Measurements from ENCODE around the gene LAMC1.
"Not testable (repeated sequence)": the region's sequence is repeated elsewhere in the genome, so short reads cannot be mapped to it uniquely, and the experiment has no call there.

LAMC1 gene

DNA sequence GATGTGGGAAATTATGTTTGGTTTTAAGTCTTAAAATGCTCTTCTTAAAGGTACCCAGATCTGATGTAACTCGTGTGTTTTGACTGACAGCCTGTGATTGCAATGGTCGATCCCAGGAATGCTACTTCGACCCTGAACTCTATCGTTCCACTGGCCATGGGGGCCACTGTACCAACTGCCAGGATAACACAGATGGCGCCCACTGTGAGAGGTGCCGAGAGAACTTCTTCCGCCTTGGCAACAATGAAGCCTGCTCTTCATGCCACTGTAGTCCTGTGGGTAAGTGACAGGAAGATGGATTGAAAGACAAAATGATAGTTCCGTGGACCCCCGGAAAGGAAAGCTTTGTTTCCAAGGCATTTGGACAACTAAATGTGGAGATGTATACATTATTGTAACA lies 91.2 kb downstream of the LAMC1 start:
- no peak for FAIRE-seq

DNA sequence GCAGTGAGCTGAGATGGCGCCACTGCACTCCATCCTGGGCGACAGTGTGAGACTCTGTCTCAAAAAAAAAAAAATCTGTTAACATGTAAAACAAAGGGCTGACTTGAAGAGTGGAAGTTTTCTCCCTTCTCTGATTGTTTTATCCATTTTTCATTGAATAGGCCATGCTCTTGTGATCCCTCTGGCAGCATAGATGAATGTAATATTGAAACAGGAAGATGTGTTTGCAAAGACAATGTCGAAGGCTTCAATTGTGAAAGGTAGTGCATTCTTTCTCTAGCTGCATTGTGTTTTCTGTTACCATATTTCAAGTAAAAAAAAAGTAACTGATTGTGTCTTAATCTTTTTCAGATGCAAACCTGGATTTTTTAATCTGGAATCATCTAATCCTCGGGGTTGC lies 93.2 kb downstream of the LAMC1 start:
- FAIRE-seq = no peak

DNA sequence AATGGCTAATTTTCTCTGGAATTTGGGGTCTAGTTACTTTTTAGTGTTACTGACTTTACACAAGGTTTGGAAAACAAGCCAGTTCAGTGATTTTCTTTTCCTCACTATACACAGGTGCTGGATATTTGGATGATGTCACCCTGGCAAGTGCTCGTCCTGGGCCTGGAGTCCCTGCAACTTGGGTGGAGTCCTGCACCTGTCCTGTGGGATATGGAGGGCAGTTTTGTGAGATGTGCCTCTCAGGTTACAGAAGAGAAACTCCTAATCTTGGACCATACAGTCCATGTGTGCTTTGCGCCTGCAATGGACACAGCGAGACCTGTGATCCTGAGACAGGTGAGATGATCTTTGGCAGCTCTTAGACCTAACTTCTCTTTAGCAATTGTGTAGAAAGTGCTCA lies 98.4 kb downstream of the LAMC1 start:
- FAIRE-seq = no peak

DNA sequence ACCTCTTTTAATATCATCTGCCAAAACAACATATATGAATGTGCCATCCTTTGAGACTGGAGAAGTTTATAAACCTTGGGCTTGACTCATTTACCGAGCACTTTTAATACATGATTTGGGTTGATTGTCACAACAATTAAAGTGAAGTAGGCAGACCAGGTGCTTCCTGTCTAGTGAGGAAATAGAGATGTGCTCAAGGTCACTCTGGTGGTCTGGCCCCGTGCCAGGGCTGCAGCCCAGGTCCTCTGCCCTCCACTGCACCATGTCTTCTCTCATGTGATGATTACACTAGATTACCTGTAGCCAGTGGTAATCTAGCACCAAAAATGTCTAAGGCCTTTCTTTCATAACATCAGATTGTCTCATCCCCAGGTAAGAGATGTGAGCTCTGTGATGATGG lies 101.0 kb downstream of the LAMC1 start:
- FAIRE-seq = no peak

DNA sequence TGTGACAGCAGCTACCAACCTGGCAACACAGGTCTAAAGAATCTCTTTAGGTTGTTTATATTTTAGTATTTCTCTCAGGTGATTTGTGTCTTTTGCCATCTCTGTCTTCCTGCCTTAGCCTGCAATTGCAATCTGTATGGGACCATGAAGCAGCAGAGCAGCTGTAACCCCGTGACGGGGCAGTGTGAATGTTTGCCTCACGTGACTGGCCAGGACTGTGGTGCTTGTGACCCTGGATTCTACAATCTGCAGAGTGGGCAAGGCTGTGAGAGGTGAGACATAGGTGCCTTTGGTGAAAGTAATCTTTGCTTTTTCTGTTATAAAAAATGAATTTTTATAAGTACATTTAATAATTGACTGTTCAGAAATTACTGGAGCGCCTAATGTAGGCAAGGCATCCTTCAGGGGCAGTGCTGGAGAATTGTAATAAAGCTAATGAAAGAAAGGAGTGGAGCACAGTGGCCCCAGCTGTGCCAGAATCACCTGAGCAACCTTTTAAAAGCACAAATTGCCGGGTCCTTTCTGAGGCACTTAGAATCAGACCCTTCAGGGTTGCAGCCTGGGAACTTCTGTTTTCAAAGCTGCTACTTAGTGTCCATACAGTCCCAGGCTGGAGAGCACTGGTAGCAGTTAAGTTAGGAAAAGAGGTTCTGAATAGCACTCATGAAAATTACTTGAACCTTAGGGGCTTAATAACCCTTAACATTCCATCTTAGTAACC lies 102.2 kb downstream of the LAMC1 start:
- FAIRE-seq = no peak

DNA sequence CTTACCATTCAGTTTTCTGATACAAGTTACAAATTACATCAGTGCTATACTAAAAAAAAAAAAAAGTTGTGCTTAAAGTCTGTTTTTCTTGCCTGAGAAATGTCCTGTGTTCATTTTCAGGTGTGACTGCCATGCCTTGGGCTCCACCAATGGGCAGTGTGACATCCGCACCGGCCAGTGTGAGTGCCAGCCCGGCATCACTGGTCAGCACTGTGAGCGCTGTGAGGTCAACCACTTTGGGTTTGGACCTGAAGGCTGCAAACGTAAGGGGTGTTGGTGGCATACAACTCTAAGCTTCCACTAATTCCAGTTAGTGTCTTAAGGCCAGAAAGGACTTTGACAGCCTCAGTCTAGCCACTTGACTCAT lies 102.8 kb downstream of the LAMC1 start:
- FAIRE-seq = no peak

DNA sequence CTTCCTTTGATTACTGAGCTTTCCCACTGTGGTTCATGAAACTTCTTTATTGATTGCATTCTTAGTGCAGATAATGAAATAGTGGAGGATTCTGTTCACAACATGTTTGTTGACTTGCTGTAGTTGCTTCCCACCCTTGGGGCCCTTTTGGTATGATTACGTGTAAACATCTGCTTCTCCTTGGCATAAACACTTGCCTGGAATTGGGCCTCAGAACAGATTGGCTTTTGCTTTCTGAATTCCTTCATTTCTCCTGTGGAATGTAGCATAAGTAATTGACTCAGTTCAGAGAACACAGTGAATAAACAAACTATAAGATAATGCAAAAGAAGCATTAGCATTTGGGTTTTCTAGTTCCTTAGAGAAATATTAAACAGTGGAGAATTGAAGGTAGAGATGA lies 103.3 kb downstream of the LAMC1 start:
- FAIRE-seq = no peak

DNA sequence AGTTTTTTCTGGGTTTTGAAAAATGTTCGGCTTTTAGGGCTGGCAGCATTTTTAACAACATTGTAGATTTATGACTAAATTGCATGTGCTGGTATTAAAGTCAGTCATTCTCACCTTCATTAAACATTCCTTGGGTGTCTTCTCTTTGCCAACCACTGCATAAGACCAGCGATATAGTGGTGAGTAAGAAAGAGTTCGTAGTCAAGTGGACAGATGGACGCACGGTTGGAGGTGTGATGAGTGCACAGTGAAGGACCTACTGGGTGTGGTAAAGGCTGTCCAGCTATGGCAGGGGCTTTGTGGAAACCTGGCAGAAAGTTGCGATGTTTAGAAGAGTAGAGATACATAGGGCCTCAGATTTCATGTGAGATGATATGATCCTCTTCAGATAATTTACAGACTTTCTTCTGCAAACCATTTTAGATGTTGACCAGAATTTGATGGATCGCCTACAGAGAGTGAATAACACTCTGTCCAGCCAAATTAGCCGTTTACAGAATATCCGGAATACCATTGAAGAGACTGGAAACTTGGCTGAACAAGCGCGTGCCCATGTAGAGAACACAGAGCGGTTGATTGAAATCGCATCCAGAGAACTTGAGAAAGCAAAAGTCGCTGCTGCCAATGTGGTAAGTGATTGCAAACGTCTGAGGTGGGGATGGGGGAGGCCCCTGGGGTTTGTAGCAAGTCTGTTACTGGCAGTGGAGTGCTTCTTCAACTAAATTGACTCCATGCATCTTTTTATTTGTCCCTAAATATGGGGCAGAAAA lies 106.9 kb downstream of the LAMC1 start:
- FAIRE-seq = no peak

DNA sequence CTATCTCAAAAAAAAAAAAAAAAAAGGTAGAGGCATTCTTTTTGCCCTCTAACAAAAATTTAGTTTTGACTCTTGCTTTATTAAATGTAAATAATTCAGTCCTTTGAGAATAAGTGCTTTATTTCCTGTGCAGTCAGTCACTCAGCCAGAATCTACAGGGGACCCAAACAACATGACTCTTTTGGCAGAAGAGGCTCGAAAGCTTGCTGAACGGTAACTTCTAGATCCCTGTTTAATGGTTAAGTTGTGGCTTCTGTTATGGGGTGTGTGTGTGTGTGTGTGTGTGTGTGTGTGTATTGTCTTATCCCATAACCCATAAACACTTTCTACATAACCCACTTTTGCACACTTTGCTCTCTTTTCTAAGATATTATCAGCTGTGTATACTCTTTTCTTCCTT lies 107.9 kb downstream of the LAMC1 start:
- FAIRE-seq = no peak

DNA sequence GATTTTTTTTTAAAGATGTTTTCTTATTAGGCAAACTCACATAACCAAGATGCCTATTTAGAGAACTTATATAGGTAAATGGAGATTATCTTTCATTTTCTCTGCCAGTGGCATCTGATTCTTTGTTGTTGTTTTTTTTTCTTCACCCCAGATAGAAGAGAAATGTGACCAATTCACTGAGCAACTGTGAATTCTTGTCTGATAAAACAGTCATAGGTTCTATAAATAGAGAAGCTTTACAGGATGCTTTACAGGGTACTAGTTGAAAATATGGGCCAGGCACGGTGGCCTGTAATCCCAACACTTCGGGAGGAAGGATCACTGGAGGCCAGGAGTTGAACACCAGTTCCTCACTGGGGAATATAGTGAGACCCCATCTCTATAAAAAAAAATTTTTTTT lies 112.1 kb downstream of the LAMC1 start:
- no peak for FAIRE-seq

DNA sequence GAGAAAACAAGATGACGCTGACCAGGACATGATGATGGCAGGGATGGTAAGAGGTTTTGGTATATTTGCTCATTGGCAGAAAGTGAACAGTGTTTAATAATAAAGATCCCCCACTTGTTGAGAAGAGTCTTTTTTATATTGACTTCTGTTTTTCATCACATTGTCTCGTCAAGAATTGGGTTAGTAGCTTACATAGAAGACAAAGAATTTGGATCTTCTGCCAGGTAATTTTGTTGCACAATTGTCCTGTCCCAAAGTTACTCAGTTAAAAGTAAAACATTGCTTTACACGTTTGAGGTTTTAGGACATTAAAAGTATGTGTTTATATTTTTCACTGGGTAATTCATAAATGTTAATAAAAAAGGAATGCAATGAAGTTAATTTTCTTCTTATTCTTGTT lies 114.6 kb downstream of the LAMC1 start:
- no peak for FAIRE-seq

DNA sequence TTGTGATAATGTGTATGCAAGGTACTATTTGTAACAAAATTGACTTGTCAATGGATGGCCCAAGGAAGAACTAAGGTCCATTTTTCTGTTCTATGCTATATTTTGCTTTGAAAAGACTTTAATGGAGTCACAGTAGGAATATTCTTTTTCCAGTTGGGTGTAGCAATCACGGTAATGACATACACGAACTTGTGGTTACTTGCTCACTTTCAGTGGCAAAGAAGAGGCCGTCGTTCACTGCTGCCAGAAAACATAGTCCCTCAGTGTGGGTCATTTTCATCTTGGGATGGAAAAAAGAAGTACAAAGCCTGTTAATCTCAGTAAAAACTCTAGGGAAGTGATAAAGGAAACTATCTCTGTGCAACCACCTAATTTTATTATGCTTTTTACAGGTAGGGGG lies 115.1 kb downstream of the LAMC1 start:
- FAIRE-seq = no peak

DNA sequence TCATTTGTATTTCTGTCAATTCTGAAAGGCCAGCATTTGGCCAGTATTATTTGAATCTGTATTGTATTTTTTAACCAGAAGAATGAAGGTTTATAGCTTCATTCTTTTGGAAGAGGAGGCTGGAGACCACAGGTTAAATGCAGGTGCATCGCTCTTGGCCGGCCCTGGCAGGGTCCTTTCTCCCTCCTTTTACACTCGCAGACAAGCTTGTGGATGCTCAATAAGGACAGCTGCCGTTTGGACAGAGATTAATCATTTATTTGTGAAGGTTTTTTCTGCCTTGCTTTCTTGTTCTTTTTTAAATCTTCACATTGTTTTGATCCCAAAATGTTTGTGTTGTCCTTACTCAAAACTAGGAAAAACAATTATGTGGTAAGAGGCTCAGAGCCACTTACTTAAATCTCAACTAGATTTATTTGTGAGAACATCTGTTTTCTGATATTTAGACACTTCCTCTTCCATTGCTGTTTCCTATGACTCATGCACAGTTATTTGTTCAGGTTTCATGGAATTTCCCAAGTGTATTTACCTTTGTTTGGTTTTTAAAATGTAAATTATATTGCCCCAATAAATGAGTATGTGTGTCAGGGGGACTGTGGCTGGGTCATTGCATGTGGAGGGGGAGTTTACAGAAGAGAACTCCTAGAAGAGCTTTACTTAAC lies 116.2 kb downstream of the LAMC1 start:
- no peak for FAIRE-seq

DNA sequence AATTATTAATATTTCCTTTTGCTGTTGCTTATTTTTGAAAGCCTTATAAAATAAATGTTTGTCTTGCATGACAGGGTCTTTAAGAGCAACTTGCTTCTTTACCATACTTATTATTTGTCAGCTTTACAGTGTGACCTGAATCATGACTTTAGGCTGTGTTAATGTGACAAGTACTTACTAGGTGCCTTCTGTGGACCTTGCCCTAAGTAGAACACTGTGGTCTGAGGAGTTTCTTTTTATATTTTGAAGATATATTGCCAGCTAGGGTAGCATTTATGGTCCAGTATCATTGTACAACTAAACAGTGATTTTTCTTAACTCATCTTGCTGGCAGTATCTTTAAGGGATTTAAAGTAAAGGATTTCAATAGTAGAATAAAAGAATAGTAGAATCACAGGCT lies 117.4 kb downstream of the LAMC1 start:
- FAIRE-seq = no peak

DNA sequence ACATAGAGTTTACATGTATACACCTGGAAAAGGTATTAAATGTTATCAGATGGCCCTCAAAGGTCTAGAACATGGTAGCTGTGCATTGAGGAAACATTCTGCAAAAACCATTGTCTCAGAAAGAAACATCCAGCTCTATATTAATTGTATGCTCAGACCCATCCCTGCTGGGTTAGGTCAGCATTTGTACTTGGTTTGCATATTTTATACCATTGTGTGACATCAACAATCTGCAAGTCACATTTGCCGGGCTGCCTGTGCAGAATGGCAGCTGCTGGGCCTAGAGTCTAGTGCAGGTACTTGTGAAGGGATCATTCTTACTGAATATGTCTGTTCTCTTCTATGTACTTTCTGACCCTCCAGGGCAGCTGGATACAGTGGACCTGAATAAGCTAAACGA lies 119.0 kb downstream of the LAMC1 start:
- FAIRE-seq = no peak

DNA sequence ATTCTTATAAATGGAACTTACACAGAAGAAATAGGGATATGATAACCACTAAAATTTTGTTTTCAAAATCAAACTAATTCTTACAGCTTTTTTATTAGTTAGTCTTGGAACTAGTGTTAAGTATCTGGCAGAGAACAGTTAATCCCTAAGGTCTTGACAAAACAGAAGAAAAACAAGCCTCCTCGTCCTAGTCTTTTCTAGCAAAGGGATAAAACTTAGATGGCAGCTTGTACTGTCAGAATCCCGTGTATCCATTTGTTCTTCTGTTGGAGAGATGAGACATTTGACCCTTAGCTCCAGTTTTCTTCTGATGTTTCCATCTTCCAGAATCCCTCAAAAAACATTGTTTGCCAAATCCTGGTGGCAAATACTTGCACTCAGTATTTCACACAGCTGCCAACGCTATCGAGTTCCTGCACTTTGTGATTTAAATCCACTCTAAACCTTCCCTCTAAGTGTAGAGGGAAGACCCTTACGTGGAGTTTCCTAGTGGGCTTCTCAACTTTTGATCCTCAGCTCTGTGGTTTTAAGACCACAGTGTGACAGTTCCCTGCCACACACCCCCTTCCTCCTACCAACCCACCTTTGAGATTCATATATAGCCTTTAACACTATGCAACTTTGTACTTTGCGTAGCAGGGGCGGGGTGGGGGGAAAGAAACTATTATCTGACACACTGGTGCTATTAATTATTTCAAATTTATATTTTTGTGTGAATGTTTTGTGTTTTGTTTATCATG lies 120.5 kb downstream of the LAMC1 start:
- no peak for FAIRE-seq

DNA sequence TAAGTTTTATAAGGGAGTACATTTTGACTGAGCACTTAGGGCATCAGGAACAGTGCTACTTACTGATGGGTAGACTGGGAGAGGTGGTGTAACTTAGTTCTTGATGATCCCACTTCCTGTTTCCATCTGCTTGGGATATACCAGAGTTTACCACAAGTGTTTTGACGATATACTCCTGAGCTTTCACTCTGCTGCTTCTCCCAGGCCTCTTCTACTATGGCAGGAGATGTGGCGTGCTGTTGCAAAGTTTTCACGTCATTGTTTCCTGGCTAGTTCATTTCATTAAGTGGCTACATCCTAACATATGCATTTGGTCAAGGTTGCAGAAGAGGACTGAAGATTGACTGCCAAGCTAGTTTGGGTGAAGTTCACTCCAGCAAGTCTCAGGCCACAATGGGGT lies 121.5 kb downstream of the LAMC1 start:
- no peak for FAIRE-seq

DNA sequence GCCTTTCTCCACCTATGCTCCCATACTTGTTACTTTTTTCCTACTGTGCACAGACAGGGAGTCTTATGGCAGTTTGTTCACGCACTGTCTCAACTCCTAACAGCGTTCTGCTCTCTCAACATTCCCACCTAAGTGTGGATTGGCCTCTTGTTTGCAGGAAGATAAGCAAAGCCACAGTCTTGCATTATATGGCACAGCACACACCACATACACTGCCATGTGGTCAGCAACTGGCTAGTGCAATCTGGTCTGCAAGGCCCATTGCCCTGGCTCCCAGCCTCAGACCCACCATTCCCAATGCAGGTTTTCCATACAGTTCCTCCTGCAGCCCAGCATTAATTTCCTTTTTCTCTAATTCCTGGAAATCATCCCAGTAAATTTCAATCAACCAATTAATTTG lies 124.5 kb downstream of the LAMC1 start:
- no peak for FAIRE-seq

DNA sequence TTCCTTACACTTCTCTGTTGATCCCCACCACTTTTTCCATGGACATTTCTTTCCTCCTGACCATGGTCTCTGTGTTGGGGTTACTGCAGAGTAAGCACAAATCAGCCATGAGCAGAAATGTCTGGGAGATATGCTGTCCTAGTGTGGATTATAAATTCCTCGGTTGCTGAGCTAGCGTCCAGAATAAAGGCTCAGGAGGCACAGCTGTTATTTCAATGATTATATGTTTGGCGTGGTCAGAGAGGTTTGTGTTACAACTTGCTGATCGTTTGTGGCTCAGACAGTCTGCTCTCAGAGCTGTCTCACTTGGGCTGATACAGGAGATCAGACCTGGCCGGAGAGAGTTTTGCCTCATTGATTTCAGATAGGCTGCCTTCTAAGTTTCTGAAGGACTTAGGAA lies 125.4 kb downstream of the LAMC1 start:
- no peak for FAIRE-seq

DNA sequence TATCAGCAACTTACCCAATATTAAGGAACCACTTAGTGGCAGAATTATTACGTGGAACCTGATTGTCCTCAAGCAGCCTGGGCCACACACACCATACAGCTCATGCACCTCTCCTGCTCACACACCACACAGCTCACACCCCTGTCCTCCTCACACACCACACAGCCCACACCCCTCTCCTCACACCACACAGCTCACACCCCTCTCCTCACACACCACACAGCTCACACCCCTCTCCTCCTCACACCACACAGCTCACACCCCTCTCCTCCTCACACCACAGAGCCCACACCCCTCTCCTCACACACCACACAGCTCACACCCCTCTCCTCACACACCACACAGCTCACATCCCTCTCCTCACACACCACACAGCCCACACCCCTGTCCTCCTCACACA lies 126.1 kb downstream of the LAMC1 start:
- no peak for FAIRE-seq

DNA sequence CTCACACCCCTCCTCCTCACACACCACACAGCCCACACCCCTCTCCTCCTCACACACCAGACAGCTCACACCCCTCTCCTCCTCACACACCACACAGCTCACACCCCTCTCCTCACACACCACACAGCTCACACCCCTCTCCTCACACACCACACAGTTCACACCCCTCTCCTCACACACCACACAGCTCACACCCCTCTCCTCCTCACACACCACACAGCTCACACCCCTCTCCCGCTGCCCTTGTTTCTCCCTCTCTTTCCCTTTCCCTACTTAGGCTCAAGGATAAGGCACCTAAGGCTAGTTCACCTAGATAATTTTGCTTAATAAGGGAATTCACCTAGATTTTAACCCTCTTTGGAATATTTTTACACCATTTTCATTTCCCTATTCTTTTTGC lies 126.8 kb downstream of the LAMC1 start:
- not testable (repeated sequence) for FAIRE-seq

DNA sequence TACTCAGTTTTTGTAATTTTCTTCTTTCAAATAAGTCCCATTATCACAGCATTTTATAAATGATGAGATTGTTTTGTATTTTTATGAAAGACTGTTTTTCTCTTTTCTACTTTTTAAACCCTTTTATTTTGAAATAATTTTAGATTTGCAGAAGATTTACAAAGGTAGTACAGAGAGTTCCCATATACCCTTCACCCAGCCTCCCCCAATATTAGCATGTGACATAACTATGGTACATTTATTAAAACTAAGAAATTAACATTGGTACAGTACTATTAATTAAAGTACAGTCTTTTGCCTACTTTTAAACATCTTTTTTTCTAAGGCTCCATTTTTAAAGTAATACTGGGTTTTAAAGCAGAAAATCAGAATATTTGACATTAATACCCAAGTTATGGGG lies 127.2 kb downstream of the LAMC1 start:
- no peak for FAIRE-seq

DNA sequence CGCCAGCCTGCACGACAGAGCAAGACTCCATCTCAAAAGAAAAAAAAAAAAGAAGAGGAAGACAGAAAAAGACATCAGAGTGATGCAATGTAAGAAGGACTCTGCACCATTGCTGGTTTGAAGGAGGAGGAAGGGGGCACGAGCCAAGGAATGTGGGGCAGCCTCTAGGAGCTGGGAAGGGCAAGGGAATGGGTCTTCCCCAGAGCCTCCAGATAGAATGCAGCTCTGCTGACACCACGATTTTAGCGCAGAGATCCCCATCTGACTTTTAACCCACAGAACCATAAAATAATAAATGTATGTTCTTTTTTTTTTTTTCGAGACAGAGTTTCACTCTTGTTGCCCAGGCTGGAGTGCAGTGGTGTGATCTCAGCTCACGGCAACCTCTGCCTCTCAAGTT lies 129.0 kb downstream of the LAMC1 start:
- FAIRE-seq = no peak

DNA sequence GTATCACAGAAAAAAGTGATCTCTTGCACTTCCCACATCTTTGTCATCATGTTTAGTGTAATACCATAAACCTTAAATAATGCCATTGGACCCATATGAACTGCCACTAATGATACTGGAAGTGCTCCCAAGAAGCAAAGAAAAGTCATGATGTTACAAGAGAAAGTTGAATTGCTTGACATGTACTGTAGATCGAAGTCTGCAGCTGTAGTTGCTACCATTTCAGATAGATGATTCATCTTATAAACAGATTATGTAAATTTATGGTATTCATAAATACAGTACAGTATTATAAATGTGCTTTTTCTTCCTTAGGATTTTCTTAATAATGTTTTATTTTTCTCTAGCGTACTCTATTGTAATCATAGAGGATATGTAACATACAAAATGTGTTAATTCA lies 132.7 kb downstream of the LAMC1 start:
- FAIRE-seq = no peak

Data from G401.6 (cell line).